ENCODE data around the gene ACAA2.

Gene ACAA2

DNA sequence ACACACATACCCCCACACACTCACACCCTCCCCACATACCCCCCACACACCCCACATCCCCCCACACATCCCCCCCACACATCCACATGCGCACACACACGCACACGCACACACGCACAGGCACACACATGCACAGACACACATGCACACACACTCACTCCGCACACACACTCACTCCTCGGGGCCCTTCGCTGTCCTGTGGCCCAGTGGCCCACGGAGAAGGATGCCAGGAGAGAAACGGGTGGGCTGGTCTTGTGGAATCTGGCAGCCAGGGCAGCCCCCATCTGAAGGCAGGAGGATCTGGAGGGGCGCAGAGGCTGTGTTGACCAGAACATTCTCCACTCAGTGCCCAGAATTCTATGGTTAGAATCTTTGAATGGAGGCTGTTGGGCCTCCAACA lies 51.6 kb downstream of the ACAA2 start:
- DNase-seq (ENCODE audit: low read depth) = no peak
- in situ Hi-C loops (cut with HindIII; ENCODE audit: low sequenced_read_pairs) = no loop called here
- no peak overlapping the region for H3K4me3 ChIP-seq (ENCODE audit: low read depth, low read length)
- TF ChIP-seq, protein P1, sequence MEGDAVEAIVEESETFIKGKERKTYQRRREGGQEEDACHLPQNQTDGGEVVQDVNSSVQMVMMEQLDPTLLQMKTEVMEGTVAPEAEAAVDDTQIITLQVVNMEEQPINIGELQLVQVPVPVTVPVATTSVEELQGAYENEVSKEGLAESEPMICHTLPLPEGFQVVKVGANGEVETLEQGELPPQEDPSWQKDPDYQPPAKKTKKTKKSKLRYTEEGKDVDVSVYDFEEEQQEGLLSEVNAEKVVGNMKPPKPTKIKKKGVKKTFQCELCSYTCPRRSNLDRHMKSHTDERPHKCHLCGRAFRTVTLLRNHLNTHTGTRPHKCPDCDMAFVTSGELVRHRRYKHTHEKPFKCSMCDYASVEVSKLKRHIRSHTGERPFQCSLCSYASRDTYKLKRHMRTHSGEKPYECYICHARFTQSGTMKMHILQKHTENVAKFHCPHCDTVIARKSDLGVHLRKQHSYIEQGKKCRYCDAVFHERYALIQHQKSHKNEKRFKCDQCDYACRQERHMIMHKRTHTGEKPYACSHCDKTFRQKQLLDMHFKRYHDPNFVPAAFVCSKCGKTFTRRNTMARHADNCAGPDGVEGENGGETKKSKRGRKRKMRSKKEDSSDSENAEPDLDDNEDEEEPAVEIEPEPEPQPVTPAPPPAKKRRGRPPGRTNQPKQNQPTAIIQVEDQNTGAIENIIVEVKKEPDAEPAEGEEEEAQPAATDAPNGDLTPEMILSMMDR (IDR thresholded peaks at IDR 0.05; ENCODE audit: low read depth, low read length, missing control alignments) = no peak

DNA sequence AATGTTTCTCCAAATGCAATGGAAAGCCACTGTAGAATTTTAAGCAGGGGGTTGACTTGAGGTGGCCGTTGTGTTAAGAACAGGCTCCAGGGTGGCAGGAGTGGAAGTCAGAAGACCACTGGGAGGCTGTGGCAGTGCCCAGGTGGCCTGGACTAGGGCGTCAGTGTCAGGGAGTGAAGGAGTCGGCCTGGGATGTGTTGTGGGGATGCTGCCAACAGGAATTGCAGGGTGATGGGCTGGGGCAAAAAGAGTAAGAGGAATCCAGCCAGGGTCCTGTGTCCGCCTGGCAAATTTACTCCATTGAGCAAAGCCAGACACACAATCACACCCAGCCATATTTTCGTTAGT lies 55.1 kb downstream of the ACAA2 start:
- in situ Hi-C loops (cut with HindIII; ENCODE audit: low sequenced_read_pairs) = no loop called here
- H3K4me3 ChIP-seq (ENCODE audit: low read depth, low read length) = no peak overlapping the region
- no peak for DNase-seq (ENCODE audit: low read depth)
- TF ChIP-seq, protein P1 (IDR thresholded peaks at IDR 0.05; ENCODE audit: low read depth, low read length, missing control alignments) = no peak

DNA sequence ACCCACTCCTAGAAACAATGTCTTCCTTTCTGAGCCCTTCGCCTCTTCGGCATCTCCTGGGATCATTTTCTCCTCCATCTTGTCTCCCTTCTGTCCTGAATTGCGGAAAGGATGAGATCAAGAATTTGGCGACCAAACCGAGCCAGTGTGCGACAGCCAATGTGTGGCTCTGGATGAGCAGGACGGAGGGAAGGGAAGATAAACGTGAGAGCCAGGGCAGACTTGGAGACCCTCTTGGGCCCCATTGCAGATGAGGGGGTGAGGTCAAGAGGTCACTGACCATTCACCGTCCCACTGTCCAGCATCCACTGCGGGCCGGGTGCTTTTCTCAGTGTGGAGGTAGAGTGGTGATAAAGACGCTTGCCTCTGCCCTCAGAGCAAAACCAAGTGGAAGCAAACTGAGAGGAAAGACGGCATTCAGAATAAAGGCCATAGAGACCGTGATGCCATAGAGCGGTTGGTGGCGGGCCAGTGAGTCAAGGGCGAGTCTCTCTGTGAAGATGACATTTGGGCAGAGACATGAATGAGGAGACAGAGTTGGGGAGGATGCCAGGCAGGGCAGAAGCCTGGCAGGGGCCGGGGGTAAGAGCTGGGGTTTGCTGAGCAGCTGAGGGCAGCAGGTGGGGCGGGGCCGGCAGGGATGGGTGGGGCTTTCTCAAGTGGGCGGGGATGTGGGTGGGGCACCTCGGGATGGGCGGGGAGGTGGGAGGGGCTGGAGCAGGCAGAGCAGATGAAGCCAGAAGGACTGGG lies 55.6 kb downstream of the ACAA2 start:
- H3K4me3 ChIP-seq (ENCODE audit: low read depth, low read length) = no peak overlapping the region
- no peak for DNase-seq (ENCODE audit: low read depth)
- in situ Hi-C loops (cut with HindIII; ENCODE audit: low sequenced_read_pairs) = no loop called here
- TF ChIP-seq, protein P1 (IDR thresholded peaks at IDR 0.05; ENCODE audit: low read depth, low read length, missing control alignments) = no peak

DNA sequence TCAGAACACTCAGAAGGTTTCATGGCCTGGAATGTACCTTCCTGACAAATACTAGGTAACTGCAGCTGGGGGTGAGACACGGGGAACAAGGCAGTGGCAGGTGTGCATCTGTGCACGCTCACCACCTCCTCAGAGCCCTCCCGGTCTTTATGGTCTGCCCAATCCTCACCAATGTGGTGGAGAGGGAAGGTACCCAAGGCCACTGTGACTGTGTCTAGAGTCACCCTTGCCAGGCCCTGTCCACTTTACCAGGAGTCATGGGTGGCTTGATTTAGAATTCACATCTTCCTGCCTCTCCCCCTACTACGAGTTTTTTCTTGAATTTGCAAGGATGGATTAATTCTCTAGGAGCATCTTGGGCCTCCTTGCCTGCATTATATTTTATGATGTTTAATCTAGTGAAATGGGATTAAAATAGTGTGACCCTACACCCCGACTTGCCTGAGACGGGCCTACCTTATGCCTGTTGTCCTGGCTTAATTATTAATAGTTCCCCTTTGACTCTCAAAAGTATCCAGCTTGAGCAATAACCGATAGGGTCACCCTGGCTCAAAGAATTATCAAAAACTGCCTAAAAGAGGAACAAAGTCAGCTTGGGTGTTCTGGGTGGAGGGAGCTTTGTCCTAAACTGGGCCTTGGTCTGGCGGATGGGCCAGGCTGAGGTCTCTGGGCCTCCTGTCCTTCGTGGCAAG lies 56.5 kb downstream of the ACAA2 start:
- TF ChIP-seq, protein P1 (IDR thresholded peaks at IDR 0.05; ENCODE audit: low read depth, low read length, missing control alignments) = no peak
- in situ Hi-C loops (cut with HindIII; ENCODE audit: low sequenced_read_pairs) = no loop called here
- no peak for DNase-seq (ENCODE audit: low read depth)
- no peak overlapping the region for H3K4me3 ChIP-seq (ENCODE audit: low read depth, low read length)

DNA sequence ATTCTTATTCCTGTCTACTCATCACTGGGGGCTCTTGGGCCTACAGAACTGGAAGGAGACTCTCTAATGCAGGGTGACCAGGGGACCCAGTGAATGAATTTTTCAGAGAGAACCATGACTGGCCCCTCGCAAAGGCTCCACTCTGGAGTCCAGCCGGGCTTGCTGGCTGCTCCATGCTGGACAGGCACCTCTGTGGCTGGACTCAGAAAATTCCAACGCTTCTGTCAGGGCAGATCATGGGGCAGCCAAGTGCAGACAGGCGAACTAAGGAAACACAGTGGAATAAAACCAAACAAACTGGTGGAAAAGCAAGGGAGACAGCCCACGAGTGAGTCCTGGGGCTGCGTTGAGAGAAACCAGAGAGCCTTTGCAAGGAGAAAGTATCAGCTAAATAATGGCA lies 57.2 kb downstream of the ACAA2 start:
- TF ChIP-seq, protein P1 (IDR thresholded peaks at IDR 0.05; ENCODE audit: low read depth, low read length, missing control alignments) = no peak
- no peak overlapping the region for H3K4me3 ChIP-seq (ENCODE audit: low read depth, low read length)
- in situ Hi-C loops (cut with HindIII; ENCODE audit: low sequenced_read_pairs) = no loop called here
- DNase-seq (ENCODE audit: low read depth) = no peak

DNA sequence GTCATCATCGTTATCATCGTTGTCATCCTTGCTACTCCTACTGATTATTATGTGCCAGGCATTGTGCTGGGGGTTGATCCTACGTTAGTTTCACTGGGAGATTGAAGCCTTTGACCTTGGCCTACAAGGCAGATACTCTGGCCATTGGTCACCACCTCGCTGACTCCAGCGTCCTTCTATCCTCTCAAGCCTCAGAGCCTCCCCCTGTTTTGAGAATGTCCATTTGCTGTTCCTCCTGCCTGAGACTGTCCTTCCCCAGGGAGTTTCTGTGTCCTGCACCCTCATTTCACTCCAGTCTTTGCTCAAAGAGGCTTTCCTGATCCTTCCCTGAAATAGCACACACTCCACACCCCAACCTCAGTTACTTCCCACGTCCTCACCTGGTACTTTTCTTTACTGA lies 57.8 kb downstream of the ACAA2 start:
- TF ChIP-seq, protein P1 (IDR thresholded peaks at IDR 0.05; ENCODE audit: low read depth, low read length, missing control alignments) = no peak
- no peak for DNase-seq (ENCODE audit: low read depth)
- in situ Hi-C loops (cut with HindIII; ENCODE audit: low sequenced_read_pairs) = no loop called here
- no peak overlapping the region for H3K4me3 ChIP-seq (ENCODE audit: low read depth, low read length)

Measured in astrocyte of the cerebellum (primary cell).